Cortex of kidney (tissue), 1 donor: ENCODE results near the gene NOS2.
"Not testable (repeated sequence)": the region's sequence is repeated elsewhere in the genome, so short reads cannot be mapped to it uniquely, and the experiment has no call there.

Experiments
- DNase-seq: peaks from one replicate; lab custom pipeline; 2025; lab: John Stamatoyannopoulos, UW

NOS2 gene

GRCh38 chr17:27800522-27800921, at the start of gene NOS2:
Gene NOS2 (minus strand): TSS chr17:27800529. CDS start chr17:27798809, 1,720 bp downstream.
- DNase-seq = no peak

- no peak for DNase-seq
These were observed 49.3 kb upstream of the NOS2 start for GRCh38 chr17:27849474-27850185.

GRCh38 chr17:27848931-27849330, 48.6 kb upstream of the NOS2 start:
- no peak for DNase-seq

- DNase-seq = not testable (repeated sequence)
These were observed 46.5 kb upstream of the NOS2 start for GRCh38 chr17:27846808-27847307.

- no peak for DNase-seq
These were observed 45.8 kb upstream of the NOS2 start for GRCh38 chr17:27846042-27846655.

GRCh38 chr17:27845264-27846041, 45.1 kb upstream of the NOS2 start:
- no peak for DNase-seq

GRCh38 chr17:27840688-27841087, 40.4 kb upstream of the NOS2 start:
- DNase-seq = no peak

- DNase-seq = not testable (repeated sequence)
These were observed 40.0 kb upstream of the NOS2 start for GRCh38 chr17:27840406-27840678.

GRCh38 chr17:27839571-27840405, 39.5 kb upstream of the NOS2 start:
- not testable (repeated sequence) for DNase-seq

GRCh38 chr17:27838607-27839006, 38.3 kb upstream of the NOS2 start:
- not testable (repeated sequence) for DNase-seq

GRCh38 chr17:27837769-27838168, 37.4 kb upstream of the NOS2 start:
- DNase-seq = not testable (repeated sequence)

- no peak for DNase-seq
These were observed 36.3 kb upstream of the NOS2 start for GRCh38 chr17:27836651-27837050.

GRCh38 chr17:27834571-27834970, 34.2 kb upstream of the NOS2 start:
- no peak for DNase-seq

GRCh38 chr17:27832831-27833230, 32.5 kb upstream of the NOS2 start:
- no peak for DNase-seq

GRCh38 chr17:27829888-27830287, 29.6 kb upstream of the NOS2 start:
- DNase-seq = not testable (repeated sequence)

- not testable (repeated sequence) for DNase-seq
These were observed 28.9 kb upstream of the NOS2 start for GRCh38 chr17:27829143-27829711.

GRCh38 chr17:27825459-27825858, 25.1 kb upstream of the NOS2 start:
- DNase-seq = no peak

GRCh38 chr17:27824745-27825144, 24.4 kb upstream of the NOS2 start:
- no peak for DNase-seq

GRCh38 chr17:27824176-27824715, 23.9 kb upstream of the NOS2 start:
- no peak for DNase-seq

- DNase-seq = not testable (repeated sequence)
These were observed 21.8 kb upstream of the NOS2 start for GRCh38 chr17:27822108-27822507.

- no peak for DNase-seq
These were observed 21.0 kb upstream of the NOS2 start for GRCh38 chr17:27821318-27821717.
